Breast epithelium (tissue), 3 donors: ENCODE results near the gene DCHS2.

ENCODE experiments used
- POLR2A ChIP-seq: fragments of 450-650 bp; IDR thresholded peaks from one replicate; pipeline ENCODE4 v1.6.1; 2016; ENCODE audit warnings: antibody characterized with exemption, mild to moderate bottlenecking, moderate library complexity
- POLR2AphosphoS5 ChIP-seq, 3 donors: sonication (generic); formaldehyde crosslinking; IDR thresholded peaks; one replicate each; pipeline ENCODE4 v1.6.1; 2017; ENCODE audit warnings: antibody characterized with exemption in 3 of 3
- TF ChIP-seq, protein P1 (sequence below), 3 donors: fragments of 450-650 bp; IDR thresholded peaks; one replicate each; pipeline ENCODE4 v1.5.1; 2016 to 2017; ENCODE audit warnings: antibody characterized with exemption in 3 of 3, mild to moderate bottlenecking in 3 of 3, moderate library complexity in 3 of 3

DNA sequence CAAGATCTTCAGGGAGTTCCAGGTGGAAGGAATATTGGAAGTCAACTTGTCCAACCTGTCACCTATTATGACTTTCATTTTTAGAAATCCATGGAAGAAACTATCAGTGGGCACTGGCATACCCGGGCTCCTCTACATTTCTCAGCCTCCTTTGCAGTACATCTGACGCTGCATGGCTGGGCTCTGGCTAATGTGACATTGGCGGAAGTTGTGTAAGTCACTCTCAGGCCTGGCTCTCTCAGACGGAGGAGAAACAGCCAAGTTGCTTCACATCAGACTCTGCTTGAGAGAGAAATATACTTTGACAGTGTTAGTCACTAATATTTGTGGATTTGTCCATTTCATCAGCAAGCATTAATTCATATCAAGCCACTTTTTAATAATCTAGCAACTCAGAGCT lies 4.5 kb downstream of the DCHS2 start:
- TF ChIP-seq, protein P1, sequence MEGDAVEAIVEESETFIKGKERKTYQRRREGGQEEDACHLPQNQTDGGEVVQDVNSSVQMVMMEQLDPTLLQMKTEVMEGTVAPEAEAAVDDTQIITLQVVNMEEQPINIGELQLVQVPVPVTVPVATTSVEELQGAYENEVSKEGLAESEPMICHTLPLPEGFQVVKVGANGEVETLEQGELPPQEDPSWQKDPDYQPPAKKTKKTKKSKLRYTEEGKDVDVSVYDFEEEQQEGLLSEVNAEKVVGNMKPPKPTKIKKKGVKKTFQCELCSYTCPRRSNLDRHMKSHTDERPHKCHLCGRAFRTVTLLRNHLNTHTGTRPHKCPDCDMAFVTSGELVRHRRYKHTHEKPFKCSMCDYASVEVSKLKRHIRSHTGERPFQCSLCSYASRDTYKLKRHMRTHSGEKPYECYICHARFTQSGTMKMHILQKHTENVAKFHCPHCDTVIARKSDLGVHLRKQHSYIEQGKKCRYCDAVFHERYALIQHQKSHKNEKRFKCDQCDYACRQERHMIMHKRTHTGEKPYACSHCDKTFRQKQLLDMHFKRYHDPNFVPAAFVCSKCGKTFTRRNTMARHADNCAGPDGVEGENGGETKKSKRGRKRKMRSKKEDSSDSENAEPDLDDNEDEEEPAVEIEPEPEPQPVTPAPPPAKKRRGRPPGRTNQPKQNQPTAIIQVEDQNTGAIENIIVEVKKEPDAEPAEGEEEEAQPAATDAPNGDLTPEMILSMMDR (IDR thresholded peaks at IDR 0.05), result no peak
- TF ChIP-seq POLR2A (no peak), POLR2AphosphoS5 (IDR thresholded peaks at IDR 0.05) (no peak)
